OCI-LY7 (cell line): ENCODE results near the gene PRDM4. TPM values are rescaled to one million over a fixed set of nuclear protein-coding genes. Genes with fewer than 3 reads are reported as not detected.

Experiments
- BruUV-seq: library from RNA; stranded (reverse); fragments of 400-500 nt; replicated peaks from 2 replicates; lab custom pipeline; 2021; lab: Mats Ljungman, UMichigan
- CTCF ChIA-PET: fragments of 300-600 bp; sonication (Branson Sonifier 250); formaldehyde crosslinking; loops from one replicate; lab custom pipeline; 2022; ENCODE audit warnings: antibody characterized with exemption; ENCODE audit not compliant: unreplicated experiment; lab: Charles Lee
- POLR2A ChIA-PET: fragments of 300-600 bp; sonication (Branson Sonifier 250); formaldehyde crosslinking; loops from one replicate; lab custom pipeline; 2022; ENCODE audit warnings: antibody characterized with exemption; lab: Charles Lee
- DNase-seq: peaks from one replicate; pipeline ENCODE4 v3.0.0-alpha.2; 2015; ENCODE audit warnings: low spot score
- H2AFZ ChIP-seq: fragments of 200-600 bp; sonication (generic), shearing (Covaris generic); 2 replicates; pipeline ENCODE4 v1.6.1; 2014; ENCODE audit warnings: mild to moderate bottlenecking, antibody characterized with exemption, low read length, moderate library complexity
- H3K27ac ChIP-seq: fragments of 200-600 bp; sonication (generic); 2 replicates; pipeline ENCODE4 v1.5.1; 2014; ENCODE audit warnings: mixed run types, low read depth, mild to moderate bottlenecking, moderate library complexity, low read length, inconsistent platforms; ENCODE audit not compliant: poor library complexity, severe bottlenecking
- H3K36me3 ChIP-seq: fragments of 200-600 bp; sonication (generic); 2 replicates; pipeline ENCODE4 v1.6.1; 2014; ENCODE audit warnings: mild to moderate bottlenecking, antibody characterized with exemption, low read length, moderate library complexity, mixed read lengths; ENCODE audit not compliant: insufficient read depth
- H3K4me1 ChIP-seq: fragments of 200-600 bp; sonication (generic); 2 replicates; pipeline ENCODE4 v1.5.1; 2014; ENCODE audit warnings: mild to moderate bottlenecking, low read length; ENCODE audit not compliant: insufficient read depth, poor library complexity, severe bottlenecking
- H3K4me2 ChIP-seq: fragments of 200-600 bp; sonication (generic); 2 replicates; pipeline ENCODE4 v1.6.1; 2014; ENCODE audit warnings: mild to moderate bottlenecking, low read length
- H3K4me3 ChIP-seq: fragments of 200-600 bp; sonication (generic); 2 replicates; pipeline ENCODE4 v1.5.1; 2014; ENCODE audit warnings: mild to moderate bottlenecking, low read depth, low read length; ENCODE audit not compliant: poor library complexity, severe bottlenecking
- H3K79me2 ChIP-seq: fragments of 200-600 bp; sonication (generic); 2 replicates; pipeline ENCODE4 v1.6.1; 2016; ENCODE audit warnings: low read depth, mild to moderate bottlenecking, low read length, moderate library complexity, mixed read lengths; ENCODE audit not compliant: insufficient read depth
- H3K9me2 ChIP-seq: fragments of 200-600 bp; sonication (generic); 2 replicates; pipeline ENCODE4 v1.6.1; 2016; ENCODE audit warnings: mild to moderate bottlenecking, low read length, mixed read lengths; ENCODE audit not compliant: insufficient read depth
- H3K9me3 ChIP-seq: fragments of 200-600 bp; sonication (generic); 2 replicates; pipeline ENCODE4 v1.6.1; 2014; ENCODE audit warnings: mild to moderate bottlenecking, mixed run types, low read length, mixed read lengths
- H4K20me1 ChIP-seq: fragments of 200-600 bp; sonication (generic); 2 replicates; pipeline ENCODE4 v1.6.1; 2014; ENCODE audit warnings: mild to moderate bottlenecking, antibody characterized with exemption, low read length, moderate library complexity, mixed read lengths; ENCODE audit not compliant: insufficient read depth
- EZH2phosphoT487 ChIP-seq: fragments of 200-600 bp; sonication (generic); IDR thresholded peaks from 2 replicates; pipeline ENCODE4 v1.6.1; 2018; ENCODE audit warnings: low read depth, borderline replicate concordance, mild to moderate bottlenecking, mixed run types, antibody characterized with exemption, low read length, moderate library complexity, mixed read lengths
- intact Hi-C: fragments of 100-400 bp; cut with micrococcal nuclease; formaldehyde crosslinking; loops from one replicate; pipeline ENCODE4 v1.10.0; 2022; ENCODE audit not compliant: unreplicated experiment
- total RNA-seq, 2 experiments: library from RNA; depleted of rRNA in 1 of 2; stranded (reverse); fragments of >200 nt in 1 of 2; shearing (Covaris generic) in 1 of 2; gene quantifications; 2 replicates each; pipeline ENCODE4 v1.2.3, GENCODE V29; 2014 to 2022
- TF ChIP-seq, protein P1 (sequence below): fragments of 200-600 bp; sonication (generic); conservative IDR thresholded peaks from 2 replicates; pipeline ENCODE4 v1.5.1; 2014; ENCODE audit warnings: mild to moderate bottlenecking, antibody characterized with exemption, low read length, moderate library complexity, mixed read lengths

PRDM4 gene
- total RNA-seq, 2 experiments from 2014 or later, result 28.3 to 28.7 TPM

DNA sequence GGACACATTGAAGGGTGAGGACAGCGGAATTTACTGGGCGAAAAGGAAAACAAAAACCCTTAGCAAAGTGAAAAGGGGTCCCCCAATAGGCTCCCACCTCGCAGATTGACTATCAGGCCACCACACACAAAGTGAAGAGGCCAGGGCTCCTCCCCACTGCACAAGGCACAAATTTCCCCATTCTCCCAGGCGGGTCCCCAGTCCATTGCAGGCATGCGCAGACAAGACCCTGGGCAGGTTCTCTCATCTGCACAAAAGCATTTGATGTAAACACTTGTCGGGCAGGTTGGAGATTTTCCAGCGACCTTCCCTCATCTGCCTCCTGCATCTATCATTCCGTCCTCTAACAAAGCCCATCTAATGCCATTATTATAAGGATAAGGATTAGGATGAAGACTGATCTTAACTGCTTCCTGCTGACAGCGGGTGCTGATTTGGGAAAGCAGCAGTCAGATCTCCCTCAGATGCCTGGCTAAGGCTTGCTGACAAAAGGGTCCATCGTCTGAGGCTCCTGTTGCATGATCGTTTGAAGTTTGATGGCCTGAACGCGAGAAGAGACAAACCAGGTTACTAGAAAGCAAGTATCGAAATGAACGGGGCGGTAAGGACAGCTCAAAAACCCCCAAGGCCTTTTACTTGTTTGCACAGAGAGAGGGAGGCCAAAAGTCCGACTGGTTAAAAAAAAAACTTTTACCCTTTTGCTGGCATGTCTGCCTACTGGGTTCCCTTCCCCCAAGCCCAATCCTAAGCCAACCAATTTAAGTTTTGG lies 27.9 kb upstream of the PRDM4 start:
- H3K79me2 ChIP-seq, result no peaks in the 10 kb centered on the region
- H3K9me2 ChIP-seq, result no peaks in the 10 kb centered on the region
- H4K20me1 ChIP-seq, result no peaks in the 10 kb centered on the region
- intact Hi-C loops, result no loop called here
- no peaks in the 10 kb centered on the region for H3K36me3 ChIP-seq
- no TSS peak for BruUV-seq
- TF ChIP-seq, protein P1, sequence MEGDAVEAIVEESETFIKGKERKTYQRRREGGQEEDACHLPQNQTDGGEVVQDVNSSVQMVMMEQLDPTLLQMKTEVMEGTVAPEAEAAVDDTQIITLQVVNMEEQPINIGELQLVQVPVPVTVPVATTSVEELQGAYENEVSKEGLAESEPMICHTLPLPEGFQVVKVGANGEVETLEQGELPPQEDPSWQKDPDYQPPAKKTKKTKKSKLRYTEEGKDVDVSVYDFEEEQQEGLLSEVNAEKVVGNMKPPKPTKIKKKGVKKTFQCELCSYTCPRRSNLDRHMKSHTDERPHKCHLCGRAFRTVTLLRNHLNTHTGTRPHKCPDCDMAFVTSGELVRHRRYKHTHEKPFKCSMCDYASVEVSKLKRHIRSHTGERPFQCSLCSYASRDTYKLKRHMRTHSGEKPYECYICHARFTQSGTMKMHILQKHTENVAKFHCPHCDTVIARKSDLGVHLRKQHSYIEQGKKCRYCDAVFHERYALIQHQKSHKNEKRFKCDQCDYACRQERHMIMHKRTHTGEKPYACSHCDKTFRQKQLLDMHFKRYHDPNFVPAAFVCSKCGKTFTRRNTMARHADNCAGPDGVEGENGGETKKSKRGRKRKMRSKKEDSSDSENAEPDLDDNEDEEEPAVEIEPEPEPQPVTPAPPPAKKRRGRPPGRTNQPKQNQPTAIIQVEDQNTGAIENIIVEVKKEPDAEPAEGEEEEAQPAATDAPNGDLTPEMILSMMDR, result no peak
- no peak for TF ChIP-seq EZH2phosphoT487
- no peak for DNase-seq
- H3K9me3 ChIP-seq, result peaks cover 13% of the 10 kb centered on the region; the same call in 1 of the 2 replicates
- ChIA-PET POLR2A (no interaction called here), CTCF (no interaction called here)
- no peak overlapping the region for H3K27ac ChIP-seq
- H3K4me2 ChIP-seq, result no peak overlapping the region
- H3K4me3 ChIP-seq, result no peak overlapping the region
- no peak overlapping the region for H2AFZ ChIP-seq
- H3K4me1 ChIP-seq, result peaks cover 11% of the 10 kb centered on the region

DNA sequence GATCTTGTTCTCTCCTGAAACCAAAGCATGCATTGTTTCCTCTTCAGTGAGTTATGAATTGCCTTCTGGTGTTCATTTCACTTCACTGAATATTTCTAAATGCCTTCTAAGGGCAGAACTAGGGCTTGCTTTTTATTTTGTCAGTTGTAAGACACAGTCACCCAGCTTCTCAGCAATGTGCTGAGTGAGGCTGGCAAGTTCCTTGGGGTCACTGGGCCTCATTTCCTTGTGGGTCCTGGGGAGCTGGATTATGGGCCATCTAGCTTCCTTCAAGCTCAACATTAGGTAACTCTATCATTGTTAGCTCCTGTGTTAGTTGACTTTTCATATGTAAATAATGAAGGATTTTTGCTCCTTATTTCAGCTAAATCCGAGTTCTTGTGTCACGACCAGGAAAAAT lies 27.3 kb upstream of the PRDM4 start:
- no TSS peak for BruUV-seq
- DNase-seq, result no peak
- peaks cover 16% of the 10 kb centered on the region for H3K4me1 ChIP-seq
- peaks cover 13% of the 10 kb centered on the region; the same call in 1 of the 2 replicates for H3K9me3 ChIP-seq
- intact Hi-C loops, result no loop called here
- H3K4me3 ChIP-seq, result no peak overlapping the region
- no peaks in the 10 kb centered on the region for H3K9me2 ChIP-seq
- ChIA-PET CTCF (no interaction called here), POLR2A (no interaction called here)
- no peaks in the 10 kb centered on the region for H4K20me1 ChIP-seq
- TF ChIP-seq EZH2phosphoT487, result no peak
- TF ChIP-seq, protein P1, result no peak
- no peak overlapping the region for H3K27ac ChIP-seq
- H3K4me2 ChIP-seq, result no peak overlapping the region
- no peaks in the 10 kb centered on the region for H3K36me3 ChIP-seq
- no peak overlapping the region for H2AFZ ChIP-seq
- H3K79me2 ChIP-seq, result no peaks in the 10 kb centered on the region
